Fibroblast of the aortic adventitia (primary cell): ENCODE measurements around the gene AQP11. TPM values are rescaled to one million over a fixed set of nuclear protein-coding genes. Genes with fewer than 3 reads are reported as not detected.
A peak's percentile ranks its signal among the peaks of the same experiment; 100 is the strongest.

Experiments used
- DNase-seq: peaks from one replicate; pipeline ENCODE4 v3.0.0-alpha.2; 2010; ENCODE audit warnings: low read depth
- H3K4me3 ChIP-seq: 2 replicates; pipeline ENCODE4 v1.5.1; 2011; ENCODE audit warnings: low read depth, mild to moderate bottlenecking, control low read depth, low read length, moderate library complexity
- small RNA-seq: library from RNA; depleted of rRNA; stranded (forward); fragments of <200 nt; gene quantifications from one replicate; pipeline ENCODE3, GENCODE V24; 2012
- total RNA-seq: library from RNA; depleted of rRNA; stranded (reverse); fragments of >200 nt; gene quantifications from 2 replicates; pipeline ENCODE4 v1.2.3, GENCODE V29; 2012; ENCODE audit warnings: low replicate concordance
- TF ChIP-seq, protein P1 (sequence below): IDR thresholded peaks from 2 replicates; pipeline ENCODE4 v1.5.1; 2011; ENCODE audit warnings: mild to moderate bottlenecking, low read length, control low read depth, inconsistent platforms; ENCODE audit not compliant: insufficient read depth

AQP11 gene
- total RNA-seq, 1 donor: 3.3 TPM

DNA sequence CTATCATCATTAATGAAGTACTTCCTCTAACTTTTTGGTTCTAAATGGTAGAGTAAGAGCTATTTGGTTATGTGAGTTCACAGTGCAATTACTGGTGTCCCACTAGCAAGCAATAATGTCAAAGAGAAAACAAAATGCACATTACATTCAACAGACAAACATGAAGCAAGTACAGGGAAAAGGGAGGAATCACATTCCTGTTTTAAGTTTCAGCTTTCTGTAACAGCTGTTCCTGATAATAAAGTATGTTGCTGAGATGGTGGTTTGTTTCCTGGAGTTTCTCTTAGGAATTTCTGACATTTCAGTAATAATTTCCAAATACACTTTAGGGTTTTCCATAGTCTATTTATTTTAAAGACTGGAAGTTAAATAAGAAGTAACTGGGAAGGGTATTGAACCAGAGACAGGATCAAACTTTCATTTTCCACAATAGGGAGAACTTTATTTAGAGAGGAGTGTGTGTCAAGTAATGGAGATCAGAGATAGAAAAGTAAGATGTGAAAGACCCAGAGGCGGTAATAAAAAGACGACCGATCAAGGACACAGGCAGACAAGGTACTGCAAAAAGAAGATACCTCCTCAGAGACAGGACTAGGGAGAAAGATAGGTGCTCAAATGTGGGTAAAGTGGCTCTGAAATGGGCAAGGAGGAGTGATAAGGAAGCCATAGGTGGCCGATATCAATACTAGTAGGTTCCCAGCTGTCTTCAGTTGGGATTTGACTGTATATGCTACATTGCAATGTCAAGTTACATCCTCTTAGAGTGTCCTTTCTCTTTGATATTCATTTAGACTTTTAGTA is 68.7 kb downstream of the AQP11 start:
- DNase-seq: peak; percentile 65
- H3K4me3 ChIP-seq: no peak overlapping the region
- TF ChIP-seq, protein P1, sequence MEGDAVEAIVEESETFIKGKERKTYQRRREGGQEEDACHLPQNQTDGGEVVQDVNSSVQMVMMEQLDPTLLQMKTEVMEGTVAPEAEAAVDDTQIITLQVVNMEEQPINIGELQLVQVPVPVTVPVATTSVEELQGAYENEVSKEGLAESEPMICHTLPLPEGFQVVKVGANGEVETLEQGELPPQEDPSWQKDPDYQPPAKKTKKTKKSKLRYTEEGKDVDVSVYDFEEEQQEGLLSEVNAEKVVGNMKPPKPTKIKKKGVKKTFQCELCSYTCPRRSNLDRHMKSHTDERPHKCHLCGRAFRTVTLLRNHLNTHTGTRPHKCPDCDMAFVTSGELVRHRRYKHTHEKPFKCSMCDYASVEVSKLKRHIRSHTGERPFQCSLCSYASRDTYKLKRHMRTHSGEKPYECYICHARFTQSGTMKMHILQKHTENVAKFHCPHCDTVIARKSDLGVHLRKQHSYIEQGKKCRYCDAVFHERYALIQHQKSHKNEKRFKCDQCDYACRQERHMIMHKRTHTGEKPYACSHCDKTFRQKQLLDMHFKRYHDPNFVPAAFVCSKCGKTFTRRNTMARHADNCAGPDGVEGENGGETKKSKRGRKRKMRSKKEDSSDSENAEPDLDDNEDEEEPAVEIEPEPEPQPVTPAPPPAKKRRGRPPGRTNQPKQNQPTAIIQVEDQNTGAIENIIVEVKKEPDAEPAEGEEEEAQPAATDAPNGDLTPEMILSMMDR: no peak

Small RNA genes within 50 kb of the gene (small RNA-seq; reads per million reads assigned to genes)
- gene RNU7-59P: not detected

Other genes with a start within 250 kb of the AQP11 start
- 56.2 and 95.2 TPM in 2 replicates for gene PAK1, start 115.9 kb upstream of the AQP11 start, total RNA-seq
- gene CLNS1A, start 47.8 kb downstream of the AQP11 start, total RNA-seq: 116 and 419 TPM in 2 replicates
- 44.5 and 293 TPM in 2 replicates for gene RSF1, start 230.8 kb downstream of the AQP11 start, total RNA-seq
- gene AAMDC, start 231.2 kb downstream of the AQP11 start, total RNA-seq: 28.8 and 51.8 TPM in 2 replicates